ENCODE results near the gene RGP1.

RGP1 gene

DNA sequence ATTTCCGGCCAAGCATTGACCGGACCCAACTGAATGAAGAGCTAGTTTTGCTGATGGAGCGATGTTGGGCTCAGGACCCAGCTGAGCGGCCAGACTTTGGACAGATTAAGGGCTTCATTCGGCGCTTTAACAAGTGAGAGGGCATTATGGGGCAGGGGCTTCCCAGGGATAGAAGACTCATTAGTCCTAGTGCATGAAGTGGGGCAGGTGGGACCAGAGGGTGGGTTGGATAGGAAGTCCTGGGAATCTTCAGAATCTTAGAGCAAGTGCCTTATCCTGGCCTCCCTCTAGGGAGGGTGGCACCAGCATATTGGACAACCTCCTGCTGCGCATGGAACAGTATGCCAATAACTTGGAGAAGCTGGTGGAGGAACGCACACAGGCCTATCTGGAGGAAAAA lies 57.0 kb downstream of the RGP1 start:
- no peaks in the 10 kb centered on the region for H3K4me1 ChIP-seq (ENCODE audit: control insufficient read depth, insufficient read depth, low read length, unreplicated experiment)
- peaks cover 7% of the 10 kb centered on the region for H3K36me3 ChIP-seq (ENCODE audit: insufficient read depth, low read length)
- H3K27ac ChIP-seq (ENCODE audit: low read depth, low read length), result no peak overlapping the region
- no peaks in the 10 kb centered on the region for H3K27me3 ChIP-seq (ENCODE audit: insufficient read depth, low read length)
- H3K79me2 ChIP-seq (ENCODE audit: control insufficient read depth, insufficient read depth, low read length, unreplicated experiment), result no peaks in the 10 kb centered on the region
- no peak overlapping the region for H3K4me3 ChIP-seq (ENCODE audit: low read depth, low read length)
- H2AFZ ChIP-seq (ENCODE audit: low read length, unreplicated experiment), result no peak overlapping the region

Data from ACC112 (cell line).